ENCODE measurements around the gene SCN4B. TPM values are rescaled to one million over a fixed set of nuclear protein-coding genes. Genes with fewer than 3 reads are reported as not detected.
A peak's percentile ranks its signal among the peaks of the same experiment; 100 is the strongest.

Gene SCN4B
- total RNA-seq, 1 experiment from 2014 or later = 26.1 TPM

DNA sequence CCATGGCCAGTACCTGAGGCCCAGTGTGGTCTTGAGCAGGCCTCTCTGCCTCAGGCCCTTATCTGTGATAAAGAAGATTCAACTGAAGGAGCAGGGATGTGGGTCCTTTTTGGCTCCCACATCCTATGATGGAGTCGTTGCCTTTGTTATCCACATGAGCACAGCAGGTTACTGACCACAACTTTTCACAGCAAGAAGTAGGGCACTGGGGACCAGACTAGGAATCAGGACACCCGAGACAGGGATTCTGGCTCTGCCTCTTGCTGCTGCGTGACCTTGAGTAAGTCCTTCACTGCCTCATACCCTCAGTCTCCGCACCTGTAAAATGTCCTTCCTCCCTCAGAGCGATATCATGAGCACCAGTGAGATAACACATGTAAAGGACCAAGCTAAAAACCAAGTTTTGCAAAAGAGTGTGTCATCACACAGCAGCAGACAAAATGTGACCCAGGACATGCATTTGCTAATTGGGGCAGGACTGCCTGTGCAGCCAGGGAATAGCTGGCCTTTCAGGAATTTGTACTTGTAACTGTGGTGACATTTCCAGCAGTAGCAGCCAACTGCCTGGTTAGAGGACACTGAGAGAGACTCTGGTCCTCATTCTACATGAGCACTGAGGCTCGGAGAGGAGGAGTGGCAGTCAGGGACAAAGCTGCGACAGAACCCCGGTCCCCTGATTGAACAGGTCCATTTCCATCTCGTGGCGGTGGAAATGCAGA, 52.6 kb downstream of the SCN4B start:
- no peak for DNase-seq (ENCODE audit: low read depth)

DNA sequence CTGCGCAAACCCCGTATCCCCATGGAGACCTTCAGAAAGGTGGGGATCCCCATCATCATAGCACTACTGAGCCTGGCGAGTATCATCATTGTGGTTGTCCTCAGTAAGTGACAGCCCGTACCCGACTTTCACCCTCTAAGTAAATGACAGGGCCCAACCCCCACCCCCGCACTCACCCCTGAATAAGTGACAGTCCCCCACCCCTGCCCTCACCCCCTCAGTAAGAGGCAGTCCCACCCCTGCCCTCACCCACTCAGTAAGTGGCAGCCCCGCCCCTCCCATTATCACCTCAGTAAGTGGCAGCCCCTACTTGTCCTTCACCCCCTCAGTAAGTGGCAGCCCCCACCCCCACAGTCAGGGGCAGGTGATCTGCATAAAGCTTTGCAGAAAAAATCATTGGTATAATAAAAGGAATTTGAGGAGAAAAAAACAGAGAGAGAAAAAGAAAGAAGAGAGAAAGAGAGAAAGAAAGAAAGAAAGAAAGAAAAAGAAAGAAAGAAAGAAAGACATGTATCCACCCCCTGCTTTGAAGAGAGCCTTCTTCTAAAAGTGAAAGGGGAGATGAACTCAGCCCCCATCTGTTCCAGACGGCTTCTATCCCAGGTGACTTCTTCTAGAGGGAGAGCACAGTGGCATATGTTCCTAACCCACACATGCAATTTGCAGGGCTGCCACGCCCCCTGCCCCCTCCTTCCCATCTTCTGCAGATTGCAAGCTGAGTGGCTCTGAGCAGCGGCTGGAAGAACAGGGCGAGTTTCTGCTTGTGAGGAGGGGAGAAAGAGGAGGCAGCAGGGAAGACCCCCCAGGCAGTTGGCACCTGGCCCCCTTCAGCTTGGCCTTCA, 53.4 kb downstream of the SCN4B start:
- DNase-seq (ENCODE audit: low read depth) = no peak

DNA sequence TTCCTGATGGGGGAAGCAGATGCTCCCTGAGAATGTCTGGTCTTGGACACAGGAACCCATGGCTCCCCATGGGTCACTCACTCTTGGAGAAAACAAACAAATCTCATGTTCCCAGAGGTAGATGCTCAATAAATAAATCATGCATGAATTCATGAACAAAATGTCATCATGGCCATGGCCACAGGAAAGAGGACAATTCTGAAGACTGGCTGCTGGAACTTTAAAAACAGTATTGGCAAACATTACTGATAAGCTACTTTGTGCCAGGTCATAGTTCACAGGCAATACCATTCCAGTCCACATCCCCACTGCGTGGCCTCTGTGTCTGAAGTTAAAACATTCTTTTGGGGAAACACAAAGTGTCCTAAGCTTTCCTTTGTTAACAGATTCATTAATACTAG, 56.7 kb downstream of the SCN4B start:
- no peak for DNase-seq (ENCODE audit: low read depth)

DNA sequence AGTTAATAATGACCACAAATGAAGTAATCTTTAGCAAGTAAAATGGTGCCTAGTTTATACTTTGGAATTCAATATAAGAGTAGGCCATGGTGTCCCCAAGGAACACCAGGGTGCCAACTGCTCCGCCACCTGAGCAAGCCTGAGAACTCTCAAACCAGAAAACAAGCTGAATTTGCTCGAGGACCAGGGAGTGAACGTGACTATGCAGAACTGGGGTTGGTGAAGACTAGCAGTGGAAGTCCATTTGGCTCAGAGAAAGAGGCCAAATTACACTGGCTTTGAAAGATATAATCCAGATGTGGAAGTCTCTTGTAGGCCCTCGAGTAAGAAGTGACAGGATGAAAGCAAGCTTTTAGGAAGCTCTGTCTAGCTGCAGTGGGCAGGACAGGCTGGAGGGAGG, 57.1 kb downstream of the SCN4B start:
- no peak for DNase-seq (ENCODE audit: low read depth)

DNA sequence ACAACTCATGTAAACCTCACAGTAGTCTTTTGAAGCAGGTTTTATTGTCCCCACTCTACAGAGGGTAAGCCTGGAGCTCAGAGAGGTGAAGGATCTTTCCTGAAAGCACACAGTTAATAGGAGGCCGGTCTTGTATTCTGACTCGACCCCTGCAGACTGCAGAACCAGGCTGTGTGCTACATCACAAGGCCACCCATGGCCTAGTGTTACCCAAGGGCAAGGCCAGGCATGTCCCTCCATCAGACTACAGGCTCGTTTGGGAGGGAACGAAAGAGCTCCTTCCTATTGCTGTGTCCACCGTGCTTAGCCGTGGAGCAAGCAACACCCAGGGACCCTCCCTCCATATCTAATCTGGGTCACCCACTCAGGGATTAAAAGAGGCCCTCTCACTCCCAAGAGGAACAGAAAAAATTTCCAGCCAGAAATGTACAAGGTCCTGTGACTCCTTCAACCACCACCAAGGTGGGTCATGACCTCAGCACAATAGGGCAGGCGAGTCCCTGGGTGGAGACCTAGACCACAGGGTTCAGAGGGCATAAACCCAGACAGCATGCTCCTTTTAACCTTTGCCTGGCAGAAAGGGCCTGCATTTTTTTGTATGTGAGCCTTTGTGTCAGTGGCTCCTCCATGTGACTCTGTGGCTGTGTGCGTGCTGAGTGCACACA, 59.6 kb downstream of the SCN4B start:
- DNase-seq (ENCODE audit: low read depth) = no peak

DNA sequence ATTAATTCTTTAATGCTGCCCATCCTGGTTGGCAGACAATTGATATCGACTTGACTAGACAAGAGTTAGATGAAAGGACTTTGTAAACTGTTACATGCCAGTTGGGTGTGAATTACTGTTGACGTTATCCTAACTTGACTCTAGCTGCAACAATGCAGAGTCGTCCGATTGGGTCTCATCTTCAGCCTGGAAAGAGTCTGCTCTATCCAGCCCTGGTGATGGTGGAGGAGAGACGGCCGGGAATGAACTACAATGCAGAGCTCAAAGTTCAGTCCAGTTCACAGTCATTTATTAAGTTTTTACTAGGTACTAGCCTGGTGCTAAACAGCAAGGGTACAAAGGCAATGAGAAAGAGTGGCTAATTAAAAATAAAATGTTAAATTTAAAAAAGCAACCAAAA, 60.9 kb downstream of the SCN4B start:
- DNase-seq (ENCODE audit: low read depth) = no peak

DNA sequence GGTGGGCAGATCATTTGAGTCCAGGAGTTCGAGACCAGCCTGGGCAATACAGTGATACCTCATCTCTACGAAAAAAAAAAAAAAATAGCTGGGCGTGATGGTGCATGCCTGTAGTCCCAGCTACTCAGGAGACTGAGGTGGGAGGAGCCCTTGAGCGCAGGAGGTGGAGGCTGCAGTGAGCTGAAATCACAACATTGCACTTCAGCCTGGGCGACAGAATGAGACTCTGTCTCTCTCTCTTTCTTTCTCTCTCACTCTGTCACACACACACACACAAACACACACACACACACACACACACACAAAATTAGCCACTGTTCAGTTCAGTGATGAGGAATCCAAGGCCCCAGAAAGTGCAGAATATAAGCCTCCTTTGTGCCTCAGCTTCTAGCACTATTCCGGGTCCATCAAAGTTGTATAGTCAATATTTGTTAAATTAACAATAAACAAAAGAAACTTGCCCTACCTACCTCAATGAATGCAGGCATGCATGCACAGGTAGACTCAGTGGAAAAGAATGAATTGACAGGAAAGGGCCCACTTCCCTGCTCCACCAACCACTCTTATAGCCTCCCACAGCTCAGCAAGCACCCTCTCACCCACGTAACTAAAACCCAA, 62.0 kb downstream of the SCN4B start:
- no peak for DNase-seq (ENCODE audit: low read depth)

DNA sequence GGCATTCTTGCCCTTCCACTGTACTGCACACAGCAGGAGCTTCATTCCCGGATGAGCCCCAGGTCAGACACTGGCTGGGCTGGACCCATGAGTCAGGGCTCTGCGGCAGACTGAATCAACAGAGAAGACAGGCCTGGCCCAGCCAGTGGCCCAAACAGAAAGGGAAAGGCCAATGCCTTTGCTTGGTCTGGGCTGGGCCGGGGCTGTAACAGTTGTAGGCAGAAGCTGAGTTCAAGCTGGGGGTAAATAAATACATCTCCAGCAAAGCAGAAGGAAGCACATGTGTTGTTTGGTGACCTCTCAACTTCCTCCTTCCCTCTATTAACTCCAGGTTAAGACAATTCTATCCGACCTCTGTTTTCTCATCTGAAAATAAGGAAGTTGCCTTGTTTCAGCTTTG, 64.1 kb downstream of the SCN4B start:
- DNase-seq (ENCODE audit: low read depth) = peak; percentile 32

DNA sequence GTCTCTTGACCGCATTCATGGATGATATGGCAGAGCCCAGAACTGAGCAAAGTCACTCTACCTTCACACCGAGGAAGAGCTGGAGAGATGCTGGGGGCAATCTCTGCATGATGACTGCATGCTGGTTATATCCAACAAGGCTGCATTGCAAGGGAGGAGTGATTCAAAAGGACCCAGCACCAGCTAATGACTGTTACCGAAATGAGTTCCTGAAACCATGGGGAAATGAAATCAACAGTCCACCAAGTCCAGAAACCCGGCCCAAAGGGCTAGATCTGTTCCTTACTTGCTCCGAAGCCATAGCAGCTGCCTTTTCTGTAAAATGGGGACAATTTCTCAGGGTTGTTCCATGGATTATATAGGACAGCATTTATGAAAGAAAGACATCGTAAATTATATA, 64.7 kb downstream of the SCN4B start:
- DNase-seq (ENCODE audit: low read depth) = no peak

DNA sequence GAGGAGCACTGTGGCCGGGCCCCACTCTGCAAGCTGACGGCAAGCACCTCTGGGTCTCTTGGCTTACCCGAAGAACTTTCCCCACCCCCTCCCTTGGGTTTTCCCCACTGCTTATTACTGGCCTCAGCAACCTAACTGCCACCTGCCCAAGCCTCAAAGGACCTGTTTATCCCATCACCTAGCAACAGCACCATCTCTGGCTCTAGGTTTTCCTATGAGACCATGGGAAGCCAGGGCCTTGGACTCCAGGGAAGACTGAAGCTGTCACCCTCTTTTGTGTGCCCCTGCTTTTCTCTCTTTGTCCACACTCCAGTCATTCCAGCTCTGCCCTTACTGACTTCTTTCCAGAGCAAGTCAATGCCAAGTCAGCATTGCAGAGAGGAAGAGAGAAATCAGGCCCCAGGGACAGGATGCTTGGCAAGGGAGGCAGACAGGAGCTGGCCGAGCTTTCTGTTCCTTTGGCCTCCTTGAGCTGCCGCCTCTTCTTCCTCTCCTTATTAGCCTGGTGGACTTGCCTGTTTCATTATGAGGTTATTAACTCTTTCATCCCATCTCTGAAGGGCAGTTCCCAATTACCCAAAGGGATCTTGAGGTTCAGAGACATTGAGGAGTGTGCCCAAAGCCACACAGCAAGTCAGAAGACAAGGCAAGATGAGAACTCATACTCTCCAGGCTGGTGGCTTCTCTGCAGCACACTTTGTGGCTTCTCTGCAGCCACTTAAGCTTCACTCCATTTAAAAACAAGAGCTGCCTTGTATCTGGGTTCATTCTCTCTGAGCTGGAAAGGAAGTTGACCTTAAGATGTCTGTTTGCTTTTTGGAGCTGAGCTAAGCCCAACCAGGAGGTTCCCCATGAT, 65.5 kb downstream of the SCN4B start, which contains the start of gene SMIM35:
TSS of gene SMIM35 (minus strand) at position 51 of the 856 bp plus-strand sequence. CDS start 206 bp downstream, outside the sequence.
- no peak for DNase-seq (ENCODE audit: low read depth)

DNA sequence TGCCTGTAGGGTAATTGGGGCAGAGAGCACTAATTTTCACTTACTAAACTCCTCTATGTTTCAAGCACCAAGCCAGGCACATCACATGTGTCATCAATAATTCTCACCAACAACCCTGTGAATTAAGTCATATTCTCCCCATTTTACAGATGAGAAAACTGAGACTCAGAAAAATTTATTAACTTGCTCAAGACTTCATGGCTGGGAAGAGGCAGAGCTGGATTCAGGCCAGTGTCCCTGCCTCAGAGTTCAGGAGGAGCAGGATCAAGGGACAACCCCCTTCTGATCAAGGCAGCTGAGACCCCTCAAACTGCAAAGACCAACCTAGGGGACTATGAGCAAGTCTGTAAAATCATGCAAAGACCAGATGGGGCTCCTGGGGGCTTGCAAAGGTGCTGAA, 68.0 kb downstream of the SCN4B start:
- no peak for DNase-seq (ENCODE audit: low read depth)

DNA sequence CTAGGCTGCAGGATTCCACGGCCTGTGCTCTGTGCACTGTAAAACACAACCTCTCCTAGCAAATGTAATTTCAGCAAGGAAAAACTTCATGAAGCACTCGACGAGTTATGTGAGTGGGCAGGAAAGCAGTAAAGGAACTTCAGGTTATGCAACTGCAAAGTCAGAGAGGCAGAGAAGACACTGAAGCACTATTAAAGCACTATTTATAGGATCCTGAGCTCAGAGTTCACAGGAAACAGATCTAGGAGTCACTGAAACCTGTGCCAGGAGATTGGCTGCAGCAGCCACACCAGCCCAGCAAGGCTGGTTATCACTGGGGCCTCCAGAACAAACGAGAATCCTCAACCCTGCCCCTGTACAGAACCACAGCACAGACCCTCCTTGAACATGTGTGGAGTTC, 68.4 kb downstream of the SCN4B start:
- no peak for DNase-seq (ENCODE audit: low read depth)

Other genes with a start within 250 kb of the SCN4B start
- not detected in 2 replicates for gene TMPRSS13, start 223.4 kb downstream of the SCN4B start, total RNA-seq (2014; rRNA removed; shearing (Covaris generic))
- 0.07 TPM in 1 of 2 replicates, not detected in the other for gene IL10RA, start 166.4 kb downstream of the SCN4B start, total RNA-seq (2014; rRNA removed; shearing (Covaris generic))
- gene TMPRSS4, start 75.7 kb downstream of the SCN4B start, total RNA-seq (2014; rRNA removed; shearing (Covaris generic)) = not detected in 2 replicates
- gene SMIM35, start 65.9 kb downstream of the SCN4B start, total RNA-seq (2014; rRNA removed; shearing (Covaris generic)) = not detected in 2 replicates
- 0.05 and 0.32 TPM in 2 replicates for gene SCN2B, start 23.8 kb upstream of the SCN4B start, total RNA-seq (2014; rRNA removed; shearing (Covaris generic))
- gene JAML, start 72.2 kb upstream of the SCN4B start, total RNA-seq (2014; rRNA removed; shearing (Covaris generic)) = not detected in 2 replicates
- 5.7 and 8.7 TPM in 2 replicates for gene MPZL3, start 99.5 kb upstream of the SCN4B start, total RNA-seq (2014; rRNA removed; shearing (Covaris generic))
- gene MPZL2, start 111.5 kb upstream of the SCN4B start, total RNA-seq (2014; rRNA removed; shearing (Covaris generic)) = 13.6 and 19.6 TPM in 2 replicates
- gene CD3E, start 151.9 kb upstream of the SCN4B start, total RNA-seq (2014; rRNA removed; shearing (Covaris generic)) = not detected in 2 replicates
- not detected in 2 replicates for gene CD3D, start 189.9 kb upstream of the SCN4B start, total RNA-seq (2014; rRNA removed; shearing (Covaris generic))
- not detected in 2 replicates for gene CD3G, start 191.5 kb upstream of the SCN4B start, total RNA-seq (2014; rRNA removed; shearing (Covaris generic))
- gene UBE4A, start 206.8 kb upstream of the SCN4B start, total RNA-seq (2014; rRNA removed; shearing (Covaris generic)) = 39.5 and 56.5 TPM in 2 replicates
- 112 and 130 TPM in 2 replicates for gene ATP5MG, start 248.8 kb upstream of the SCN4B start, total RNA-seq (2014; rRNA removed; shearing (Covaris generic))

Measured in M059J (cell line).